Nephron (organoid): Measurements from ENCODE around the gene OPRPN.

Experiments
- H3K27ac Mint-ChIP-seq, 3 experiments: 2 replicates each; pipeline ENCODE4 v1.8.0; 2020; ENCODE audit warnings: mixed read lengths in 3 of 3, mild to moderate bottlenecking in 2 of 3, moderate library complexity in 1 of 3
- H3K27me3 Mint-ChIP-seq: 2 replicates; pipeline ENCODE4 v1.8.0; 2021; ENCODE audit warnings: low read depth, mild to moderate bottlenecking, moderate library complexity, mixed read lengths
- H3K36me3 Mint-ChIP-seq: 2 replicates; pipeline ENCODE4 v1.8.0; 2020; ENCODE audit warnings: low read depth, mixed read lengths
- H3K4me1 Mint-ChIP-seq: 2 replicates; pipeline ENCODE4 v1.8.0; 2020; ENCODE audit warnings: mixed read lengths
- H3K4me3 Mint-ChIP-seq, 3 experiments: 2 replicates each; pipeline ENCODE4 v1.8.0; 2020; ENCODE audit warnings: mild to moderate bottlenecking in 3 of 3, mixed read lengths in 3 of 3, moderate library complexity in 2 of 3
- H3K9me3 Mint-ChIP-seq: 2 replicates; pipeline ENCODE4 v1.8.0; 2020; ENCODE audit warnings: mixed read lengths
- CTCF ChIP-seq, 3 experiments: fragments of 200-600 bp; sonication (generic); IDR thresholded peaks; one replicate each; pipeline ENCODE4 v1.5.0; 2021; ENCODE audit warnings: antibody characterized with exemption in 3 of 3; ENCODE audit not compliant: unreplicated experiment in 3 of 3

The OPRPN gene

GRCh38 chr4:70442474-70442873, 44.7 kb downstream of the OPRPN start:
- no peak for TF ChIP-seq CTCF (IDR thresholded peaks at IDR 0.05; ENCODE audit: unreplicated experiment in 3 of 3)
- Mint-ChIP-seq H3K36me3 (no peaks in the 10 kb centered on the region), H3K4me1 (no peaks in the 10 kb centered on the region)

GRCh38 chr4:70443329-70443728, 45.6 kb downstream of the OPRPN start:
- Mint-ChIP-seq H3K27me3 (no peaks in the 10 kb centered on the region), H3K36me3 (no peaks in the 10 kb centered on the region), H3K4me1 (no peaks in the 10 kb centered on the region), H3K27ac (no peak overlapping the region), H3K4me3 (no peak overlapping the region), H3K9me3 (no peaks in the 10 kb centered on the region)
- no peak for TF ChIP-seq CTCF (IDR thresholded peaks at IDR 0.05; ENCODE audit: unreplicated experiment in 3 of 3)

More at GRCh38 chr4:70442474-70442873, 44.7 kb downstream of the OPRPN start:
- H3K27me3 Mint-ChIP-seq = no peaks in the 10 kb centered on the region
- no peak overlapping the region for H3K27ac Mint-ChIP-seq
- no peak overlapping the region for H3K4me3 Mint-ChIP-seq
- H3K9me3 Mint-ChIP-seq = no peaks in the 10 kb centered on the region

GRCh38 chr4:70449220-70449619, 51.5 kb downstream of the OPRPN start:
- H3K4me3 Mint-ChIP-seq = no peak overlapping the region
- H3K36me3 Mint-ChIP-seq = no peaks in the 10 kb centered on the region
- H3K27ac Mint-ChIP-seq = no peak overlapping the region
- no peaks in the 10 kb centered on the region for H3K27me3 Mint-ChIP-seq
- peaks cover 6% of the 10 kb centered on the region for H3K9me3 Mint-ChIP-seq
- no peaks in the 10 kb centered on the region for H3K4me1 Mint-ChIP-seq
- TF ChIP-seq CTCF (IDR thresholded peaks at IDR 0.05; ENCODE audit: unreplicated experiment in 3 of 3) = no peak

GRCh38 chr4:70452946-70453345, 55.2 kb downstream of the OPRPN start:
- no peaks in the 10 kb centered on the region for H3K27me3 Mint-ChIP-seq
- H3K36me3 Mint-ChIP-seq = no peaks in the 10 kb centered on the region
- H3K9me3 Mint-ChIP-seq = peaks cover 6% of the 10 kb centered on the region
- no peak for TF ChIP-seq CTCF (IDR thresholded peaks at IDR 0.05; ENCODE audit: unreplicated experiment in 3 of 3)
- no peak overlapping the region for H3K27ac Mint-ChIP-seq
- no peak overlapping the region for H3K4me3 Mint-ChIP-seq
- no peaks in the 10 kb centered on the region for H3K4me1 Mint-ChIP-seq
